Hepatocyte (in vitro differentiated cells): ENCODE measurements around the gene RAP1GAP.

Experiments used
- CTCF ChIP-seq: fragments of 200-600 bp; sonication (generic); IDR thresholded peaks from 2 replicates; pipeline ENCODE4 v1.5.1; 2016; ENCODE audit warnings: antibody characterized with exemption, mild to moderate bottlenecking; ENCODE audit not compliant: poor library complexity
- EZH2 ChIP-seq: fragments of 200-600 bp; sonication (generic); IDR thresholded peaks from 2 replicates; pipeline ENCODE4 v1.6.1; 2016; ENCODE audit warnings: antibody characterized with exemption, mild to moderate bottlenecking, borderline replicate concordance
- EZH2phosphoT487 ChIP-seq: fragments of 200-600 bp; sonication (generic); IDR thresholded peaks from one replicate; pipeline ENCODE4 v1.6.1; 2018; ENCODE audit warnings: antibody characterized with exemption, mild to moderate bottlenecking, low read depth, moderate library complexity; ENCODE audit not compliant: unreplicated experiment, severe bottlenecking

- TF ChIP-seq CTCF (no peak), EZH2phosphoT487 (no peak), EZH2 (no peak)
These were observed 39.2 kb downstream of the RAP1GAP start for GRCh38 chr1:21629971-21630370.
